Endothelial cell of umbilical vein (primary cell): ENCODE data around the gene CNDP1. TPM values are rescaled to one million over a fixed set of nuclear protein-coding genes. Genes with fewer than 3 reads are reported as not detected.

Source experiments
- BruUV-seq: library from RNA; stranded (reverse); fragments of 400-500 nt; replicated peaks from 2 replicates; lab custom pipeline; 2021; lab: Mats Ljungman, UMichigan
- CTCF ChIA-PET: fragments of 300-600, 350-600 bp; sonication (Branson Sonifier 250); formaldehyde crosslinking; loops from one replicate; lab custom pipeline; 2021; ENCODE audit warnings: antibody characterized with exemption, inconsistent platforms; lab: Charles Lee
- POLR2A ChIA-PET: fragments of 300-600, 350-600 bp; sonication (Branson Sonifier 250); formaldehyde crosslinking; loops from one replicate; lab custom pipeline; 2021; ENCODE audit warnings: antibody characterized with exemption, inconsistent platforms; lab: Charles Lee
- DNase-seq: peaks from one replicate; pipeline ENCODE4 v3.0.0-alpha.2; 2011; ENCODE audit warnings: low read depth, low spot score
- FAIRE-seq: peaks from 2 replicates; lab custom pipeline; 2011; peaks lifted over from hg19 to GRCh38; lab: Jason Lieb, UNC
- H2AFZ ChIP-seq: 2 replicates; pipeline ENCODE4 v1.6.0; 2012; ENCODE audit warnings: low read depth, low read length, control low read depth, inconsistent platforms
- H3K27ac ChIP-seq: 2 replicates; pipeline ENCODE4 v1.5.1; 2011; ENCODE audit warnings: low read depth, mild to moderate bottlenecking, control low read depth, low read length, moderate library complexity; ENCODE audit not compliant: insufficient read depth
- H3K27me3 ChIP-seq, 2 experiments: 2 replicates each; pipeline versions ENCODE4 v1.6.0 to v1.6.1; 2011; ENCODE audit warnings: low read length in 2 of 2, mixed read lengths in 1 of 2; ENCODE audit not compliant: control insufficient read depth in 2 of 2, insufficient read depth in 2 of 2
- H3K36me3 ChIP-seq, 2 experiments: 2 replicates in 1 of 2; 3 replicates in 1 of 2; pipeline ENCODE4 v1.5.1; 2011; ENCODE audit warnings: low read length in 2 of 2, mild to moderate bottlenecking in 1 of 2, moderate library complexity in 1 of 2; ENCODE audit not compliant: control insufficient read depth in 2 of 2, insufficient read depth in 2 of 2; ENCODE audit errors: extremely low read depth in 1 of 2
- H3K4me1 ChIP-seq: 3 replicates; pipeline ENCODE4 v1.5.1; 2011; ENCODE audit warnings: mild to moderate bottlenecking, low read length; ENCODE audit not compliant: control insufficient read depth, insufficient read depth; ENCODE audit errors: extremely low read depth
- H3K4me2 ChIP-seq: 2 replicates; pipeline ENCODE4 v1.6.1; 2011; ENCODE audit warnings: low read length, control low read depth, mixed read lengths; ENCODE audit not compliant: insufficient read depth
- H3K4me3 ChIP-seq, 3 experiments: fragments of 200-600 bp in 1 of 3; sonication (generic), shearing (Covaris generic) in 1 of 3; replicated peaks in 1 of 3; 2 replicates each; pipeline ENCODE4 v1.5.1; 2011 to 2016; ENCODE audit warnings: control low read depth in 3 of 3, low read length in 3 of 3, mild to moderate bottlenecking in 2 of 3, inconsistent platforms in 1 of 3, low read depth in 1 of 3, moderate library complexity in 1 of 3; ENCODE audit not compliant: insufficient read depth in 1 of 3
- H3K79me2 ChIP-seq: 2 replicates; pipeline ENCODE4 v1.6.0; 2012; ENCODE audit warnings: low read length, inconsistent platforms; ENCODE audit not compliant: control insufficient read depth, insufficient read depth
- H3K9ac ChIP-seq: replicated peaks from 2 replicates; pipeline ENCODE3; 2011; ENCODE audit warnings: low read length, control low read depth; ENCODE audit not compliant: insufficient read depth; ENCODE audit errors: extremely low read depth
- H3K9me1 ChIP-seq: replicated peaks from 3 replicates; pipeline ENCODE4 v1.6.0; 2011; ENCODE audit warnings: mild to moderate bottlenecking, low read length; ENCODE audit not compliant: control insufficient read depth, insufficient read depth; ENCODE audit errors: extremely low read depth
- H3K9me3 ChIP-seq: replicated peaks from 2 replicates; pipeline ENCODE4 v1.5.1; 2012; ENCODE audit warnings: low read length, inconsistent platforms; ENCODE audit not compliant: control insufficient read depth, insufficient read depth
- H4K20me1 ChIP-seq: replicated peaks from 2 replicates; pipeline ENCODE3; 2011; ENCODE audit warnings: mild to moderate bottlenecking, low read length; ENCODE audit not compliant: control insufficient read depth, insufficient read depth; ENCODE audit errors: extremely low read depth
- CTCF ChIP-seq, 2 donors: IDR thresholded peaks; 1 replicate in 1 of 2; 2 replicates in 1 of 2; pipeline ENCODE4 v1.5.1; 2011; ENCODE audit warnings: low read length in 2 of 2, mild to moderate bottlenecking in 2 of 2, moderate library complexity in 2 of 2, control low read depth in 1 of 2, inconsistent platforms in 1 of 2, low read depth in 1 of 2; ENCODE audit not compliant: insufficient read depth in 1 of 2; ENCODE audit errors: extremely low read depth in 1 of 2
- EZH2 ChIP-seq: IDR thresholded peaks from 2 replicates; pipeline ENCODE4 v1.6.1; 2012; ENCODE audit warnings: borderline replicate concordance, low read depth, mild to moderate bottlenecking, moderate library complexity, low read length, inconsistent platforms; ENCODE audit not compliant: severe bottlenecking
- FOS ChIP-seq: IDR thresholded peaks from 2 replicates; pipeline ENCODE4 v1.6.1; 2011; ENCODE audit warnings: mild to moderate bottlenecking, low read length, moderate library complexity, borderline replicate concordance; ENCODE audit not compliant: insufficient read depth
- GATA2 ChIP-seq: IDR thresholded peaks from 2 replicates; pipeline ENCODE4 v1.7.0; 2011; ENCODE audit warnings: low read depth, mild to moderate bottlenecking, moderate library complexity, mixed read lengths, low read length; ENCODE audit not compliant: insufficient read length, insufficient read depth
- JUN ChIP-seq: IDR thresholded peaks from 2 replicates; pipeline ENCODE4 v1.6.1; 2011; ENCODE audit warnings: borderline replicate concordance, low read depth; ENCODE audit not compliant: insufficient read length, insufficient read depth
- MAX ChIP-seq: IDR thresholded peaks from 2 replicates; pipeline ENCODE4 v1.6.1; 2011; ENCODE audit not compliant: insufficient read depth, insufficient read length
- MYC ChIP-seq: IDR thresholded peaks from one replicate; pipeline ENCODE4 v1.6.1; 2011; ENCODE audit warnings: mild to moderate bottlenecking, low read depth, low read length
- POLR2A ChIP-seq: IDR thresholded peaks from 2 replicates; pipeline ENCODE4 v1.6.1; 2012; ENCODE audit warnings: low read depth, mild to moderate bottlenecking, control low read depth, low read length
- POLR2AphosphoS5 ChIP-seq: IDR thresholded peaks from 2 replicates; pipeline ENCODE4 v1.6.1; 2012; ENCODE audit warnings: low read depth, mild to moderate bottlenecking, control low read depth, low read length, moderate library complexity; ENCODE audit not compliant: insufficient read depth
- dilution Hi-C: fragments of 300-500 bp; cut with MboI; formaldehyde crosslinking; loops from one replicate; pipeline ENCODE4 v1.15.0; 2019; ENCODE audit warnings: low sequenced_read_pairs; ENCODE audit not compliant: extremely low pct_ligation_motif_present
- intact Hi-C: fragments of 100-400 bp; cut with micrococcal nuclease; formaldehyde crosslinking; loops from one replicate; pipeline ENCODE4 v1.10.0; 2022
- polyA plus RNA-seq, 4 experiments: library from polyadenylated mRNA; depleted of rRNA in 3 of 4; stranded (reverse) in 3 of 4; unstranded in 1 of 4; fragments of >200 nt; gene quantifications; 2 replicates each; pipeline versions ENCODE4 v1.2.1 to v1.2.3, GENCODE V29; 2011 to 2012; ENCODE audit warnings: missing spikeins in 1 of 4
- total RNA-seq: library from RNA; stranded (reverse); gene quantifications from 2 replicates; pipeline ENCODE4 v1.2.3, GENCODE V29; 2021

CNDP1 gene
- total and polyA plus RNA-seq, 2 donors (not counting 3 experiments of a cell fraction or from before 2014, with no cell fraction given), result not detected

- Histone ChIP-seq H3K4me2 (no peak overlapping the region), H3K27me3 (no peaks in the 10 kb centered on the region), H3K36me3 (no peaks in the 10 kb centered on the region), H3K9ac (no peak overlapping the region), H3K9me3 (no peaks in the 10 kb centered on the region), H3K4me1 (no peaks in the 10 kb centered on the region), H3K27ac (no peak overlapping the region), H3K9me1 (peaks cover 2% of the 10 kb centered on the region), H3K4me3 (no peak overlapping the region), H2AFZ (no peak overlapping the region), H4K20me1 (no peaks in the 10 kb centered on the region), H3K79me2 (peaks cover 33% of the 10 kb centered on the region)
- no peak for DNase-seq
- ChIA-PET POLR2A (no interaction called here), CTCF (no interaction called here)
- FAIRE-seq, result no peak
- BruUV-seq, result no TSS peak
- TF ChIP-seq EZH2 (no peak), POLR2AphosphoS5 (no peak), JUN (no peak), CTCF (IDR thresholded peaks at IDR 0.05; ENCODE audit: extremely low read depth in 1 of 2, insufficient read depth in 1 of 2, low read depth in 1 of 2, low read length in 2 of 2) (no peak), MYC (no peak), POLR2A (no peak), GATA2 (no peak), MAX (no peak), FOS (no peak)
- dilution Hi-C loops, result no loop called here
- intact Hi-C loops, result no loop called here
Measured at GRCh38 chr18:74608681-74609080, 74.4 kb downstream of the CNDP1 start.
